Parathyroid adenoma (tissue), 2 donors: Measurements from ENCODE around the gene SNCG.

ENCODE experiments used
- H2AFZ ChIP-seq: fragments of 300-600 bp; sonication (generic); one replicate; pipeline ENCODE4 v1.7.0; 2017; ENCODE audit warnings: antibody characterized with exemption, mild to moderate bottlenecking
- H3K27ac ChIP-seq: fragments of 300-600 bp; sonication (generic); one replicate; pipeline ENCODE4 v1.7.0; 2017
- H3K27me3 ChIP-seq: fragments of 300-600 bp; sonication (generic); one replicate; pipeline ENCODE4 v1.7.0; 2017; ENCODE audit warnings: low read length; ENCODE audit not compliant: control insufficient read depth, insufficient read depth
- H3K36me3 ChIP-seq: fragments of 300-600 bp; sonication (generic); one replicate; pipeline ENCODE4 v1.7.0; 2017; ENCODE audit warnings: low read length; ENCODE audit not compliant: control insufficient read depth, insufficient read depth
- H3K4me1 ChIP-seq: fragments of 300-600 bp; sonication (generic); one replicate; pipeline ENCODE4 v1.7.0; 2017; ENCODE audit warnings: control low read depth
- H3K4me2 ChIP-seq: fragments of 300-600 bp; sonication (generic); one replicate; pipeline ENCODE4 v1.7.0; 2017; ENCODE audit warnings: low read length
- H3K4me3 ChIP-seq: fragments of 300-600 bp; sonication (generic); one replicate; pipeline ENCODE4 v1.7.0; 2017; ENCODE audit warnings: low read depth, low read length
- H3K79me2 ChIP-seq: fragments of 300-600 bp; sonication (generic); one replicate; pipeline ENCODE4 v1.7.0; 2017; ENCODE audit warnings: control low read depth
- H3K9ac ChIP-seq: fragments of 300-600 bp; sonication (generic); one replicate; pipeline ENCODE4 v1.7.0; 2017; ENCODE audit warnings: mild to moderate bottlenecking
- H3K9me3 ChIP-seq: fragments of 300-600 bp; sonication (generic); one replicate; pipeline ENCODE4 v1.7.0; 2017; ENCODE audit warnings: low read length; ENCODE audit not compliant: control insufficient read depth
- TF ChIP-seq, protein P1 (sequence below): fragments of 300-600 bp; sonication (generic); IDR thresholded peaks from one replicate; pipeline ENCODE4 v1.7.0; 2017; ENCODE audit warnings: antibody characterized with exemption, mild to moderate bottlenecking
- donor health status: primary hyperparathyroidism.

The SNCG gene

DNA sequence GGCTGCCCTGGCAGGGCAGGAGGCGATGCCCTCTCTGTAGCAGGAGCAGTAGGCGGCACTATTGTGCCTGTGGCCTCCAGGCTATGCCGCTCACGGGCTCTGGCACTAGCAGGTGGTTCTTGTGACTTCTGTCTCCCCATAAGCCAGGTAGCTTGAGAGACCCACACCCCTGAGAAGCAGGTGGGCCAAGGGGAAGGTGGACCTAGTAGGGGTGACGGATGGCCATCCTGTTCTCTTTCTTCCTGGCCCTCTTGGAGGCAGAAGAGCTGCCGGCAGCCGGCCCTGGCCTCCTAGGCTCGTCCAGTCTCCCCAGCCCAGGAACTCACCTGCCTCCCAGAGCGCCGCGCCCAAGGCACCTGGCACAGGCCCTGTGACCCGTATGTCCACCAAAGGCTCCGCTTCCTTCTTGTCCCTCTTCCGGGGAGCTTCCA lies 16.4 kb upstream of the SNCG start:
- Histone ChIP-seq H3K9me3 (no peaks in the 10 kb centered on the region), H3K27me3 (no peaks in the 10 kb centered on the region), H3K4me2 (no peak overlapping the region), H3K9ac (no peak overlapping the region), H3K27ac (no peak overlapping the region), H2AFZ (no peak overlapping the region), H3K79me2 (no peaks in the 10 kb centered on the region), H3K36me3 (no peaks in the 10 kb centered on the region), H3K4me3 (no peak overlapping the region), H3K4me1 (no peaks in the 10 kb centered on the region)
- TF ChIP-seq, protein P1, sequence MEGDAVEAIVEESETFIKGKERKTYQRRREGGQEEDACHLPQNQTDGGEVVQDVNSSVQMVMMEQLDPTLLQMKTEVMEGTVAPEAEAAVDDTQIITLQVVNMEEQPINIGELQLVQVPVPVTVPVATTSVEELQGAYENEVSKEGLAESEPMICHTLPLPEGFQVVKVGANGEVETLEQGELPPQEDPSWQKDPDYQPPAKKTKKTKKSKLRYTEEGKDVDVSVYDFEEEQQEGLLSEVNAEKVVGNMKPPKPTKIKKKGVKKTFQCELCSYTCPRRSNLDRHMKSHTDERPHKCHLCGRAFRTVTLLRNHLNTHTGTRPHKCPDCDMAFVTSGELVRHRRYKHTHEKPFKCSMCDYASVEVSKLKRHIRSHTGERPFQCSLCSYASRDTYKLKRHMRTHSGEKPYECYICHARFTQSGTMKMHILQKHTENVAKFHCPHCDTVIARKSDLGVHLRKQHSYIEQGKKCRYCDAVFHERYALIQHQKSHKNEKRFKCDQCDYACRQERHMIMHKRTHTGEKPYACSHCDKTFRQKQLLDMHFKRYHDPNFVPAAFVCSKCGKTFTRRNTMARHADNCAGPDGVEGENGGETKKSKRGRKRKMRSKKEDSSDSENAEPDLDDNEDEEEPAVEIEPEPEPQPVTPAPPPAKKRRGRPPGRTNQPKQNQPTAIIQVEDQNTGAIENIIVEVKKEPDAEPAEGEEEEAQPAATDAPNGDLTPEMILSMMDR, result no peak

DNA sequence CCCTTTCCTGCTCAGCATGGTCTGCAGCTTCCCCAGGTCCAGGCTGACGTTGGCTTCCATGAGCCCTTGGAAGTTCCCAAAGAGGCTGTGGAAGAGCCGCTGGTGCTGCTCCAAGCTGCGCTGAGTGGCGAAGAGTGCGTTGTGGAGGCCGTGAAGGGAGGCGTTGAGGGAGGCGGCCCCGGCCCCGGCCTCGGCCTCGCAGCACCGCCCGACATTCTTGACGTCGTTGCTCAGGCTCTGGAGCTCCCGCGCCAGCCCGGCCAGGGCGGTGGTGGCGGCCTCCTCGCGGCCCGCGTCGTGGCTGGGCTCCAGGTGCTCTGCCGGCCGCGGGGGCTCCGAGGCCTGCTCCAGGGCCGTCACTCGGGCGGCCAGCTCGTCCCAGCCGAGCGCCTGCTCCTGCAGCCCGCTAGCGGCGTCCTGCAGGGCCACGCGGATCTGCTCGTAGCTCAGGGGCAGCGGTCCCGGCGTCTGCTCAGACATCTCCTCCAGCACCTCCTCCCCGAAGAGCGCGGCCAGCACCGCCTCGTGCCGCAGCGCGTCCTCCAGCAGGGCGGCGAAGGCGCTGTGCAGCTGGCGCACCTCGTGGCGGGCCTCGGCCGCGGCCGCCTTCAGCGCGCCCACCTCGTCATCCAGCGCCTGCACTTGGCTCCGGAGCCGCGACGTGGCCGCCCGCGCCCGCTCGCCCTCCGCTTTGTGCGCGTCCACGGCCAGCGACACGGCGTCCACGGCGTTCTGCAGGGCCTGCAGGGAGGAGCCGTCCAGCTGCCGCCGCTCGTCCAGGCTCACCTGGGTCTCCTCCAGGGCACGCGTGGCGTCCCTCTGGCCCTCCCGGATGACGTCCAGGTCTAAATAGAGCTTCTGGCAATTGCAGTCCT lies 15.7 kb upstream of the SNCG start:
- no peaks in the 10 kb centered on the region for H3K4me1 ChIP-seq
- no peaks in the 10 kb centered on the region for H3K79me2 ChIP-seq
- no peaks in the 10 kb centered on the region for H3K9me3 ChIP-seq
- H2AFZ ChIP-seq, result peak overlapping the region; percentile 46
- no peaks in the 10 kb centered on the region for H3K36me3 ChIP-seq
- TF ChIP-seq, protein P1, result no peak
- H3K9ac ChIP-seq, result no peak overlapping the region
- no peaks in the 10 kb centered on the region for H3K27me3 ChIP-seq
- H3K4me2 ChIP-seq, result no peak overlapping the region
- H3K27ac ChIP-seq, result no peak overlapping the region
- H3K4me3 ChIP-seq, result no peak overlapping the region

DNA sequence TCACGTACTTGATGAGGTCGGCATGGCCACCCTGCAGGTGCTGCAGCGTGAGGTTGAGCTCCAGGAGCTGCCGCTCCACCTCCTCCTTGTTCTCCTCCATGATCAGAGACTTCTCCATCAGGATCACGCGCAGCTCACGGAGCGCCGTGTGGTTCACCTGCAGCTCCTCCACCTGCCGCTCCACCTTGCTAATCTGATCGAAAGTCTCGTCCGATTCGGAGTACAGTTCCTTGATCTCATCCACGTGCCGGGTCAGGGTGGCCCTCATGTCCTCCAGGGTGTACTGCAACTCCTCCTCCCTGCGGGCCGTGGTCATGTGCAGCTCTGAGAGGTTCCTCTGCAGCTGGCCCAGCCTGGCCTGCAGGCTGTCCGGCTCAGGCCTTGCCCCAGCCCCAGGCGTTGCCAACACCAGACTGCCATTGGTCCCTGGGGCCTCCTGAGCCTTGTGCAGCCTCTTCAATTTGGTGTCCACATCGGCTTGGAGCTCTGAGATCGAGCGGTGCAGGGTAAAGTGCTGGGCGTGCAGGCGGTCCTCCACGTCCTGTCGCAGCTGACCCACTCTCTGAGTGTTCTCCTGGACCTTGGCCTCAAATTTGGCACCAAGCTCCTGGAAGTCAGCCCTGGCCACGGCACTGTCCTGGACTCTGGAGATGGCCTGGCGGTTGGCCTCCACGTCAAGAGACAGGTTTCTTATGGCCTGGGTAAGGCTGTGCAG lies 14.9 kb upstream of the SNCG start:
- Histone ChIP-seq H3K4me1 (no peaks in the 10 kb centered on the region), H3K36me3 (no peaks in the 10 kb centered on the region), H3K9me3 (no peaks in the 10 kb centered on the region), H2AFZ (no peak overlapping the region), H3K4me3 (no peak overlapping the region), H3K27ac (no peak overlapping the region), H3K27me3 (no peaks in the 10 kb centered on the region), H3K9ac (no peak overlapping the region), H3K4me2 (no peak overlapping the region), H3K79me2 (no peaks in the 10 kb centered on the region)
- TF ChIP-seq, protein P1, result no peak

DNA sequence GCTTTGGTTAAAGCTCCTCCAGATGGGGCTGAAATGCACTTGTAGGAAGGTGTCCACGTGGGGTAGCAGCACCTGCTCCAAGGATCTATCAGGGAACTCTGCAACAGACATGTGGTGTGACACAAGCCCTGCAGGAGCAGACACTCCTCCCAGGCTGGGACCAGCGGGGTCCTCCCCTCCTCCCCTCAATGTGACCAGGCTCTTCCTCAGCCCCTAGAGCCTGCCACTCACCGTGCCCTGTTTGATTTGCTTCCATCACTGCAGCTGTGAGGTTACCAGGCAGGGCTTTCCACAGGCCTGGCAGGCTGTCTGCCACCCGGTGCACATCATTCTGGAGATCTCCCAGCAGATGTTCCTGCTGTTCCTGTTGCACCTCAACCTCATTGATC lies 14.4 kb upstream of the SNCG start:
- Histone ChIP-seq H3K27me3 (no peaks in the 10 kb centered on the region), H3K27ac (no peak overlapping the region), H3K9ac (no peak overlapping the region), H3K9me3 (no peaks in the 10 kb centered on the region), H3K79me2 (no peaks in the 10 kb centered on the region), H3K4me3 (no peak overlapping the region), H2AFZ (no peak overlapping the region), H3K4me2 (no peak overlapping the region), H3K36me3 (no peaks in the 10 kb centered on the region), H3K4me1 (no peaks in the 10 kb centered on the region)
- TF ChIP-seq, protein P1, result no peak
